HCT116 (cell line): ENCODE results near the gene ALK. TPM values are rescaled to one million over a fixed set of nuclear protein-coding genes. Genes with fewer than 3 reads are reported as not detected.

Experiments used
- ATAC-seq: fragments of 200-7000 bp; cut with Tn5 transposase; 2 replicates; pipeline ENCODE4 v1.9.1; 2020; ENCODE audit warnings: mild to moderate bottlenecking, moderate library complexity
- BruUV-seq: library from RNA; stranded (reverse); fragments of 400-500 nt; replicated peaks from 2 replicates; lab custom pipeline; 2021; lab: Mats Ljungman, UMichigan
- CTCF ChIA-PET: fragments of 300-600 bp; sonication (Branson Sonifier 250); formaldehyde crosslinking; loops from one replicate; lab custom pipeline; 2021; ENCODE audit warnings: antibody characterized with exemption; lab: Charles Lee
- POLR2A ChIA-PET: fragments of 300-600, 350-600 bp; sonication (Branson Sonifier 250); formaldehyde crosslinking; loops from one replicate; lab custom pipeline; 2021; ENCODE audit warnings: antibody characterized with exemption; lab: Charles Lee
- RAD21 ChIA-PET, 2 experiments: fragments of 300-600 bp; sonication (Branson Sonifier 250); formaldehyde crosslinking; loops; one replicate each; lab custom pipeline; 2023; ENCODE audit warnings: low total read pairs in 2 of 2; ENCODE audit not compliant: uncharacterized antibody in 2 of 2, unreplicated experiment in 2 of 2, low non-redundant PET in 1 of 2; lab: Charles Lee
- DNase-seq: peaks from one replicate; pipeline ENCODE4 v3.0.0-alpha.2; 2010; ENCODE audit warnings: low read depth, low spot score
- H2AFZ ChIP-seq: fragments of 200-600 bp; shearing (Covaris generic), sonication (generic); 2 replicates; pipeline ENCODE4 v1.6.1; 2017; ENCODE audit warnings: low read depth, mixed run types, mixed read lengths, antibody characterized with exemption, low read length; ENCODE audit not compliant: poor library complexity, severe bottlenecking
- H3K27ac ChIP-seq: 2 replicates; pipeline ENCODE4 v1.5.1; 2012; ENCODE audit warnings: low read depth, low read length
- H3K27me3 ChIP-seq: fragments of 200-600 bp; sonication (generic); 2 replicates; pipeline ENCODE4 v1.6.1; 2016; ENCODE audit warnings: mixed run types, low read length, mixed read lengths; ENCODE audit not compliant: insufficient read depth
- H3K36me3 ChIP-seq, 2 experiments: fragments of 200-500 bp in 1 of 2; fragments of 200-600 bp in 1 of 2; sonication (Bioruptor generic) in 1 of 2; sonication (generic) in 1 of 2; 2 replicates each; pipeline versions ENCODE4 v1.5.1 to v1.6.1; 2014 to 2016; ENCODE audit warnings: low read length in 2 of 2, inconsistent platforms in 1 of 2, mixed read lengths in 1 of 2, mixed run types in 1 of 2; ENCODE audit not compliant: insufficient read depth in 2 of 2, control insufficient read depth in 1 of 2
- H3K4me1 ChIP-seq, 2 experiments: fragments of 200-600 bp in 1 of 2; sonication (generic) in 1 of 2; 2 replicates each; pipeline versions ENCODE4 v1.5.1 to v1.6.1; 2012 to 2017; ENCODE audit warnings: low read length in 2 of 2, inconsistent platforms in 1 of 2, mild to moderate bottlenecking in 1 of 2, mixed read lengths in 1 of 2, mixed run types in 1 of 2, moderate library complexity in 1 of 2; ENCODE audit not compliant: insufficient read depth in 2 of 2, control insufficient read depth in 1 of 2
- H3K4me2 ChIP-seq: fragments of 200-600 bp; sonication (generic); 2 replicates; pipeline ENCODE4 v1.6.1; 2017; ENCODE audit warnings: mixed run types, low read length, mixed read lengths
- H3K4me3 ChIP-seq, 2 experiments: fragments of 200-600 bp in 1 of 2; sonication (generic) in 1 of 2; replicated peaks in 1 of 2; 2 replicates each; pipeline ENCODE4 v1.5.1; 2011 to 2016; ENCODE audit warnings: low read length in 2 of 2, control low read depth in 1 of 2, low read depth in 1 of 2, mild to moderate bottlenecking in 1 of 2, mixed read lengths in 1 of 2, mixed run types in 1 of 2
- H3K79me2 ChIP-seq: fragments of 200-600 bp; sonication (generic); 2 replicates; pipeline ENCODE4 v1.6.1; 2017; ENCODE audit warnings: mild to moderate bottlenecking, mixed run types, low read length, moderate library complexity, mixed read lengths; ENCODE audit not compliant: insufficient read depth
- H3K9ac ChIP-seq: fragments of 200-600 bp; sonication (generic); 2 replicates; pipeline ENCODE4 v1.6.1; 2016; ENCODE audit warnings: low read length, mixed read lengths
- H3K9me2 ChIP-seq: fragments of 200-600 bp; sonication (generic), shearing (Covaris generic); 2 replicates; pipeline ENCODE4 v1.6.1; 2017; ENCODE audit warnings: mixed run types, mild to moderate bottlenecking, moderate library complexity; ENCODE audit not compliant: insufficient read depth
- H3K9me3 ChIP-seq, 2 experiments: fragments of 200-500 bp in 1 of 2; fragments of 200-600 bp in 1 of 2; sonication (Bioruptor generic) in 1 of 2; sonication (generic) in 1 of 2; 2 replicates each; pipeline ENCODE4 v1.6.1; 2014 to 2017; ENCODE audit warnings: low read length in 2 of 2, mixed read lengths in 2 of 2, inconsistent platforms in 1 of 2, low read depth in 1 of 2, mild to moderate bottlenecking in 1 of 2, mixed run types in 1 of 2, moderate library complexity in 1 of 2; ENCODE audit not compliant: control insufficient read depth in 1 of 2, insufficient read depth in 1 of 2
- H4K20me1 ChIP-seq: fragments of 200-600 bp; sonication (generic), shearing (Covaris generic); 2 replicates; pipeline ENCODE4 v1.6.1; 2017; ENCODE audit warnings: mixed run types, mild to moderate bottlenecking, moderate library complexity; ENCODE audit not compliant: insufficient read depth
- CBX3 ChIP-seq: IDR thresholded peaks from 2 replicates; pipeline ENCODE4 v1.6.1; 2012; ENCODE audit warnings: low read depth
- CEBPB ChIP-seq: IDR thresholded peaks from 2 replicates; pipeline ENCODE4 v1.6.1; 2012; ENCODE audit warnings: low read depth
- EGR1 ChIP-seq: IDR thresholded peaks from 2 replicates; pipeline ENCODE4 v1.6.1; 2012; ENCODE audit warnings: low read depth
- ELF1 ChIP-seq: IDR thresholded peaks from 2 replicates; pipeline ENCODE4 v1.6.1; 2012; ENCODE audit warnings: low read depth, borderline replicate concordance
- EZH2 ChIP-seq: fragments of 200-600 bp; sonication (generic); IDR thresholded peaks from 2 replicates; pipeline ENCODE4 v1.6.1; 2017; ENCODE audit warnings: antibody characterized with exemption, mixed run types
- FOSL1 ChIP-seq: IDR thresholded peaks from 2 replicates; pipeline ENCODE4 v1.6.1; 2012; ENCODE audit warnings: low read depth
- POLR2A ChIP-seq: IDR thresholded peaks from 2 replicates; pipeline ENCODE4 v1.7.0; 2011; ENCODE audit warnings: borderline replicate concordance; ENCODE audit not compliant: insufficient read depth, insufficient read length; ENCODE audit errors: extremely low read depth
- RAD21 ChIP-seq: IDR thresholded peaks from 2 replicates; pipeline ENCODE4 v1.6.1; 2012; ENCODE audit warnings: low read depth, mild to moderate bottlenecking
- SP1 ChIP-seq: IDR thresholded peaks from 2 replicates; pipeline ENCODE4 v1.6.1; 2012; ENCODE audit warnings: low read depth
- SRF ChIP-seq: IDR thresholded peaks from 2 replicates; pipeline ENCODE4 v1.6.1; 2012; ENCODE audit warnings: low read depth
- ZBTB33 ChIP-seq: IDR thresholded peaks from 2 replicates; pipeline ENCODE4 v1.6.1; 2011; ENCODE audit warnings: mild to moderate bottlenecking, low read length, moderate library complexity; ENCODE audit not compliant: insufficient replicate concordance; ENCODE audit errors: extremely low read depth
- ZFX ChIP-seq: fragments of 450-650 bp; IDR thresholded peaks from 2 replicates; pipeline ENCODE4 v1.6.1; 2017
- intact Hi-C: fragments of 100-400 bp; cut with micrococcal nuclease; formaldehyde crosslinking; loops from 2 replicates; pipeline ENCODE4 v1.10.0; 2022
- total RNA-seq: library from RNA; stranded (reverse); gene quantifications from one replicate; pipeline ENCODE4 v1.2.1, GENCODE V29; 2021; ENCODE audit not compliant: unreplicated experiment
- TF ChIP-seq, protein P1 (sequence below): IDR thresholded peaks from 2 replicates; pipeline ENCODE4 v1.6.1; 2012; ENCODE audit warnings: low read depth
- TF ChIP-seq, protein P2 (sequence below): IDR thresholded peaks from 2 replicates; pipeline ENCODE4 v1.6.1; 2012
- TF ChIP-seq, protein P3 (sequence below): IDR thresholded peaks from 2 replicates; pipeline ENCODE4 v1.6.1; 2012

The ALK gene
- total RNA-seq, 1 experiment from 2014 or later = not detected

- POLR2A ChIA-PET = no interaction called here
- Histone ChIP-seq H3K27me3 (peaks cover 86% of the 10 kb centered on the region), H3K27ac (no peak overlapping the region), H2AFZ (no peak overlapping the region), H3K4me1 (no peaks in the 10 kb centered on the region), H3K9ac (no peak overlapping the region), H3K36me3 (no peaks in the 10 kb centered on the region), H3K79me2 (no peaks in the 10 kb centered on the region)
- no peak for DNase-seq
- ATAC-seq = no peak
- no peak for TF ChIP-seq CBX3
- TF ChIP-seq EZH2 = no peak
- TF ChIP-seq, protein P1, sequence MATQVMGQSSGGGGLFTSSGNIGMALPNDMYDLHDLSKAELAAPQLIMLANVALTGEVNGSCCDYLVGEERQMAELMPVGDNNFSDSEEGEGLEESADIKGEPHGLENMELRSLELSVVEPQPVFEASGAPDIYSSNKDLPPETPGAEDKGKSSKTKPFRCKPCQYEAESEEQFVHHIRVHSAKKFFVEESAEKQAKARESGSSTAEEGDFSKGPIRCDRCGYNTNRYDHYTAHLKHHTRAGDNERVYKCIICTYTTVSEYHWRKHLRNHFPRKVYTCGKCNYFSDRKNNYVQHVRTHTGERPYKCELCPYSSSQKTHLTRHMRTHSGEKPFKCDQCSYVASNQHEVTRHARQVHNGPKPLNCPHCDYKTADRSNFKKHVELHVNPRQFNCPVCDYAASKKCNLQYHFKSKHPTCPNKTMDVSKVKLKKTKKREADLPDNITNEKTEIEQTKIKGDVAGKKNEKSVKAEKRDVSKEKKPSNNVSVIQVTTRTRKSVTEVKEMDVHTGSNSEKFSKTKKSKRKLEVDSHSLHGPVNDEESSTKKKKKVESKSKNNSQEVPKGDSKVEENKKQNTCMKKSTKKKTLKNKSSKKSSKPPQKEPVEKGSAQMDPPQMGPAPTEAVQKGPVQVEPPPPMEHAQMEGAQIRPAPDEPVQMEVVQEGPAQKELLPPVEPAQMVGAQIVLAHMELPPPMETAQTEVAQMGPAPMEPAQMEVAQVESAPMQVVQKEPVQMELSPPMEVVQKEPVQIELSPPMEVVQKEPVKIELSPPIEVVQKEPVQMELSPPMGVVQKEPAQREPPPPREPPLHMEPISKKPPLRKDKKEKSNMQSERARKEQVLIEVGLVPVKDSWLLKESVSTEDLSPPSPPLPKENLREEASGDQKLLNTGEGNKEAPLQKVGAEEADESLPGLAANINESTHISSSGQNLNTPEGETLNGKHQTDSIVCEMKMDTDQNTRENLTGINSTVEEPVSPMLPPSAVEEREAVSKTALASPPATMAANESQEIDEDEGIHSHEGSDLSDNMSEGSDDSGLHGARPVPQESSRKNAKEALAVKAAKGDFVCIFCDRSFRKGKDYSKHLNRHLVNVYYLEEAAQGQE = no peak
- no peak for TF ChIP-seq SRF
- TF ChIP-seq, protein P2, sequence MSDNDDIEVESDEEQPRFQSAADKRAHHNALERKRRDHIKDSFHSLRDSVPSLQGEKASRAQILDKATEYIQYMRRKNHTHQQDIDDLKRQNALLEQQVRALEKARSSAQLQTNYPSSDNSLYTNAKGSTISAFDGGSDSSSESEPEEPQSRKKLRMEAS = no peak
- TF ChIP-seq EGR1 = no peak
- TF ChIP-seq, protein P3, sequence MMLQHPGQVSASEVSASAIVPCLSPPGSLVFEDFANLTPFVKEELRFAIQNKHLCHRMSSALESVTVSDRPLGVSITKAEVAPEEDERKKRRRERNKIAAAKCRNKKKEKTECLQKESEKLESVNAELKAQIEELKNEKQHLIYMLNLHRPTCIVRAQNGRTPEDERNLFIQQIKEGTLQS = no peak
- TF ChIP-seq ZFX = no peak
- no peak for TF ChIP-seq ELF1
- no peak for TF ChIP-seq RAD21
- no peak for TF ChIP-seq CEBPB
- no peak for TF ChIP-seq FOSL1
- no peak for TF ChIP-seq POLR2A
- no peak for TF ChIP-seq ZBTB33
- no peak for TF ChIP-seq SP1
- TF ChIP-seq, all 23 proteins: peak for 0
- Histone ChIP-seq H3K4me2 (no peak overlapping the region), H3K9me2 (no peaks in the 10 kb centered on the region), H3K4me3 (no peak overlapping the region), H4K20me1 (no peaks in the 10 kb centered on the region), H3K9me3 (no peaks in the 10 kb centered on the region)
- intact Hi-C loops = no loop called here
- ChIA-PET CTCF (no interaction called here), RAD21 (interaction anchor here in 1 of 2 experiments (0.6 kb wide), 1 partner anchor 418 kb away, joined by 4 read pairs; no protein-coding TSS in a partner anchor)
- no TSS peak for BruUV-seq
Observed at GRCh38 chr2:29370581-29371125, 550.7 kb downstream of the ALK start.
